NCI-H2107 treated with DMSO at 0.1 percent for 48 hours (cell line): Measurements from ENCODE around the gene OLIG1.

ENCODE experiments used
- DNase-seq: peaks from one replicate; lab custom pipeline; 2025; ENCODE audit not compliant: unreplicated experiment; lab: John Stamatoyannopoulos, UW

OLIG1 gene

GRCh38 chr21:33096426-33096825, 26.5 kb downstream of the OLIG1 start:
- DNase-seq: no peak

GRCh38 chr21:33099131-33099530, 29.2 kb downstream of the OLIG1 start:
- DNase-seq: no peak

- no peak for DNase-seq
Measured at GRCh38 chr21:33101300-33101911, 31.5 kb downstream of the OLIG1 start.

- no peak for DNase-seq
Measured at GRCh38 chr21:33105088-33105487, 35.1 kb downstream of the OLIG1 start.

- DNase-seq: no peak
Measured at GRCh38 chr21:33108228-33108627, 38.3 kb downstream of the OLIG1 start.

GRCh38 chr21:33109574-33110339, 39.8 kb downstream of the OLIG1 start:
- no peak for DNase-seq

- DNase-seq: no peak
Measured at GRCh38 chr21:33110340-33110715, 40.4 kb downstream of the OLIG1 start.

GRCh38 chr21:33111577-33111976, 41.6 kb downstream of the OLIG1 start:
- DNase-seq: no peak

GRCh38 chr21:33112151-33112550, 42.2 kb downstream of the OLIG1 start:
- no peak for DNase-seq

- DNase-seq: no peak
Measured at GRCh38 chr21:33112681-33113080, 42.7 kb downstream of the OLIG1 start.

GRCh38 chr21:33113131-33113530, 43.2 kb downstream of the OLIG1 start:
- no peak for DNase-seq

GRCh38 chr21:33114276-33114675, 44.3 kb downstream of the OLIG1 start:
- DNase-seq: no peak

GRCh38 chr21:33115631-33116510, 45.9 kb downstream of the OLIG1 start:
- no peak for DNase-seq

GRCh38 chr21:33116676-33117075, 46.7 kb downstream of the OLIG1 start:
- DNase-seq: no peak

- DNase-seq: no peak
Measured at GRCh38 chr21:33117101-33117888, 47.4 kb downstream of the OLIG1 start.
